Suprapubic skin (tissue), 4 donors: ENCODE measurements around the gene HOXA13. TPM values are rescaled to one million over a fixed set of nuclear protein-coding genes. Genes with fewer than 3 reads are reported as not detected.

ENCODE experiments used
- DNase-seq, 2 donors: peaks; one replicate each; pipeline ENCODE4 v3.0.0-alpha.2; 2019; ENCODE audit warnings: low spot score in 2 of 2
- H3K27ac ChIP-seq: fragments of 200-600 bp; sonication (generic); one replicate; pipeline ENCODE4 v1.5.1; 2019
- H3K27me3 ChIP-seq: fragments of 200-600 bp; sonication (generic); one replicate; pipeline ENCODE4 v1.5.1; 2019
- H3K36me3 ChIP-seq: fragments of 200-600 bp; sonication (generic); one replicate; pipeline ENCODE4 v1.5.1; 2019
- H3K4me1 ChIP-seq: fragments of 200-600 bp; sonication (generic); one replicate; pipeline ENCODE4 v1.5.1; 2019
- H3K4me3 ChIP-seq: fragments of 200-600 bp; sonication (generic); one replicate; pipeline ENCODE4 v1.5.1; 2019; ENCODE audit warnings: mild to moderate bottlenecking
- H3K9me3 ChIP-seq: fragments of 200-600 bp; sonication (generic); one replicate; pipeline ENCODE4 v1.5.1; 2019
- CTCF ChIP-seq, 2 donors: fragments of 200-600 bp in 1 of 2; fragments of 450-650 bp in 1 of 2; sonication (generic) in 1 of 2; IDR thresholded peaks; one replicate each; pipeline ENCODE4 v1.5.1; 2016 to 2019; ENCODE audit warnings: antibody characterized with exemption in 2 of 2, mild to moderate bottlenecking in 1 of 2, moderate library complexity in 1 of 2
- EP300 ChIP-seq: sonication (generic); formaldehyde crosslinking; IDR thresholded peaks from one replicate; pipeline ENCODE4 v1.6.1; 2017; ENCODE audit warnings: antibody characterized with exemption
- POLR2A ChIP-seq, 2 donors: fragments of 450-650 bp; IDR thresholded peaks; one replicate each; pipeline ENCODE4 v1.6.1; 2017; ENCODE audit warnings: antibody characterized with exemption in 2 of 2, mild to moderate bottlenecking in 2 of 2, moderate library complexity in 2 of 2
- POLR2AphosphoS5 ChIP-seq, 3 donors: sonication (generic); formaldehyde crosslinking; IDR thresholded peaks; one replicate each; pipeline ENCODE4 v1.6.1; 2017; ENCODE audit warnings: antibody characterized with exemption in 3 of 3
- WGBS: methylation state at CpG from one replicate; pipeline ENCODE4 v1.1.5; 2018; 5-methylcytosine and 5-hydroxymethylcytosine counted together
- total RNA-seq, 4 donors: library from RNA; depleted of rRNA; stranded (reverse); fragments of >200 nt; gene quantifications; one replicate each; pipeline ENCODE4 v1.1.0, GENCODE V29; 2016

Gene HOXA13
- total RNA-seq, 4 donors from 2014 or later: 0.17 TPM; not detected in 3

- Histone ChIP-seq H3K4me3 (peak overlapping the region; percentile 31), H3K27me3 (peaks cover 100% of the 10 kb centered on the region), H3K4me1 (peaks cover 46% of the 10 kb centered on the region), H3K36me3 (no peaks in the 10 kb centered on the region), H3K9me3 (no peaks in the 10 kb centered on the region), H3K27ac (no peak overlapping the region)
- no peak for TF ChIP-seq EP300
- TF ChIP-seq POLR2AphosphoS5 (IDR thresholded peaks at IDR 0.05): no peak
- no peak for TF ChIP-seq POLR2A (IDR thresholded peaks at IDR 0.05)
- no peak for TF ChIP-seq CTCF (IDR thresholded peaks at IDR 0.05)
- no peak for DNase-seq
- WGBS: 8% methylated on average over 14 of the region's 43 CpGs
Measured at GRCh38 chr7:27243340-27244163, 43.7 kb upstream of the HOXA13 start.

GRCh38 chr7:27242555-27243339 lies 42.9 kb upstream of the HOXA13 start, which contains the start of gene EVX1:
TSS of gene EVX1 (plus strand) at chr7:27242802. CDS start at chr7:27243031, 229 bp downstream.
- 4% methylated on average over 28 of the region's 62 CpGs for WGBS
- H3K9me3 ChIP-seq: no peaks in the 10 kb centered on the region
- H3K4me1 ChIP-seq: peaks cover 46% of the 10 kb centered on the region
- no peaks in the 10 kb centered on the region for H3K36me3 ChIP-seq
- no peak within 1 kb of the TSS for H3K27ac ChIP-seq
- TF ChIP-seq CTCF (IDR thresholded peaks at IDR 0.05): no peak
- no peak for TF ChIP-seq POLR2A (IDR thresholded peaks at IDR 0.05)
- no peak for TF ChIP-seq EP300
- TF ChIP-seq POLR2AphosphoS5 (IDR thresholded peaks at IDR 0.05): no peak
- H3K4me3 ChIP-seq: peak within 1 kb of the TSS; percentile 31
- peaks cover 100% of the 10 kb centered on the region for H3K27me3 ChIP-seq
- DNase-seq: no peak

GRCh38 chr7:27242154-27242553 lies 42.3 kb upstream of the HOXA13 start:
- 22% methylated on average over 14 of the region's 14 CpGs for WGBS
- DNase-seq: no peak
- peaks cover 99% of the 10 kb centered on the region for H3K27me3 ChIP-seq
- no peaks in the 10 kb centered on the region for H3K9me3 ChIP-seq
- H3K36me3 ChIP-seq: no peaks in the 10 kb centered on the region
- no peak for TF ChIP-seq POLR2A (IDR thresholded peaks at IDR 0.05)
- TF ChIP-seq EP300: no peak
- TF ChIP-seq POLR2AphosphoS5 (IDR thresholded peaks at IDR 0.05): no peak
- TF ChIP-seq CTCF (IDR thresholded peaks at IDR 0.05): no peak
- peaks cover 46% of the 10 kb centered on the region for H3K4me1 ChIP-seq
- peak overlapping the region; percentile 31 for H3K4me3 ChIP-seq
- H3K27ac ChIP-seq: no peak overlapping the region

GRCh38 chr7:27241189-27242056 lies 41.5 kb upstream of the HOXA13 start:
- 27% methylated on average over 17 of the region's 17 CpGs for WGBS
- Histone ChIP-seq H3K4me1 (peaks cover 46% of the 10 kb centered on the region), H3K27ac (no peak overlapping the region), H3K9me3 (no peaks in the 10 kb centered on the region), H3K4me3 (no peak overlapping the region), H3K27me3 (peaks cover 99% of the 10 kb centered on the region), H3K36me3 (no peaks in the 10 kb centered on the region)
- no peak for DNase-seq
- TF ChIP-seq EP300: no peak
- no peak for TF ChIP-seq CTCF (IDR thresholded peaks at IDR 0.05)
- TF ChIP-seq POLR2AphosphoS5 (IDR thresholded peaks at IDR 0.05): no peak
- no peak for TF ChIP-seq POLR2A (IDR thresholded peaks at IDR 0.05)
